Activated naive CD8-positive, alpha-beta T cell treated with anti-CD3 and anti-CD28 coated beads, Interleukin-2, amount 50 U/mL, for 24 hours (primary cell): ENCODE data around the gene NDC1.
A peak's percentile ranks its signal among the peaks of the same experiment; 100 is the strongest.
"Not testable (repeated sequence)": the region's sequence is repeated elsewhere in the genome, so short reads cannot be mapped to it uniquely, and the experiment has no call there.

Source experiments
- ATAC-seq: fragments of 150-1000 bp; cut with Tn5 transposase; one replicate; pipeline ENCODE4 v1.10.0; 2021
- DNase-seq: peaks from one replicate; pipeline ENCODE4 v3.0.0; 2021
- H3K27ac Mint-ChIP-seq: one replicate; pipeline ENCODE4 v1.8.0; 2021; ENCODE audit warnings: mild to moderate bottlenecking, mixed read lengths
- H3K27me3 Mint-ChIP-seq: one replicate; pipeline ENCODE4 v1.8.0; 2021; ENCODE audit warnings: mixed read lengths
- H3K36me3 Mint-ChIP-seq: one replicate; pipeline ENCODE4 v1.8.0; 2021; ENCODE audit warnings: low read depth, mixed read lengths
- H3K4me1 Mint-ChIP-seq: one replicate; pipeline ENCODE4 v1.8.0; 2021; ENCODE audit warnings: mixed read lengths
- H3K4me3 Mint-ChIP-seq: one replicate; pipeline ENCODE4 v1.8.0; 2021; ENCODE audit warnings: mild to moderate bottlenecking, moderate library complexity, mixed read lengths
- H3K9me3 Mint-ChIP-seq: one replicate; pipeline ENCODE4 v1.8.0; 2021; ENCODE audit warnings: mixed read lengths

NDC1 gene

DNA sequence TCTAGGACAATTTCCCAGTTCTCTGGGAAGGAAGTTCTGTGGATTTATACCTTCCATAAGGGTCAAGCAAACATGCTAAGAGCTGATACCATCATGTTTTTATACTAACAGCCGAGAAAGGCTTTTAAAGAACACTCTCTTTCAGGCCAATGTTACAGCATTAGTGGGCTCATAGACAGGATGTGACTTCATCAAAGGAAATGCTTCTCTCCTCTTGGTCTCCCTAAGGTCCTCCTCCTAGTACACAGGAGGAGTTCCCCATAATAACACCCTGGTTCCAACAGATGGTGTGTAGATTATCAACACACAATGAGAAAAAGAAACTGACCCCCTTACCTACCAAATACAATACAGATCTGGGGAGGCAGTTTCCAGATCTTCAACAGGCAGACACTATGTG, 72.4 kb downstream of the NDC1 start:
- H3K4me3 Mint-ChIP-seq = no peak overlapping the region
- DNase-seq = no peak
- peak; percentile 54 for ATAC-seq
- no peaks in the 10 kb centered on the region for H3K27me3 Mint-ChIP-seq
- H3K27ac Mint-ChIP-seq = peak overlapping the region; percentile 47
- peaks cover 21% of the 10 kb centered on the region for H3K4me1 Mint-ChIP-seq
- H3K9me3 Mint-ChIP-seq = no peaks in the 10 kb centered on the region
- H3K36me3 Mint-ChIP-seq = peaks cover 61% of the 10 kb centered on the region

DNA sequence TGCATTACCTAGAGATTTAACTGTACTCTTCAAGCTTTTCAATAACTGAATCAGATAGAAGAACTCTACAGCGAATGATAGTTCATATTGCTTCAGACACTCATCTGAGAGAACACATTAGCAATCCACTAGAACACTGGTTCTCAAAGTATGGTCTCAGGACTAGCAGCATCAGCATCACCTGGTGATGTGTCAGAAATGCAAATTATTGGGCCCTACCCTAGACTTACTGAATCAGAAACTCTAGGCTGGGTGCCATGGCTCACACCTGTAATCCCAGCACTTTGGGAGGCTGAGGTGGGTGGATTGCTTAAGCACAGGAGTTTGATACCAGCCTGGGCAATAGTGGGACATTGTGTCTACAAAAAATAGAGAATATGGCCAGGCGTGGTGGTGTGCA, 74.2 kb downstream of the NDC1 start:
- peaks cover 53% of the 10 kb centered on the region for H3K36me3 Mint-ChIP-seq
- H3K27me3 Mint-ChIP-seq = no peaks in the 10 kb centered on the region
- DNase-seq (no peak), ATAC-seq (no peak)
- H3K9me3 Mint-ChIP-seq = no peaks in the 10 kb centered on the region
- H3K27ac Mint-ChIP-seq = no peak overlapping the region
- H3K4me3 Mint-ChIP-seq = no peak overlapping the region
- H3K4me1 Mint-ChIP-seq = peaks cover 21% of the 10 kb centered on the region

DNA sequence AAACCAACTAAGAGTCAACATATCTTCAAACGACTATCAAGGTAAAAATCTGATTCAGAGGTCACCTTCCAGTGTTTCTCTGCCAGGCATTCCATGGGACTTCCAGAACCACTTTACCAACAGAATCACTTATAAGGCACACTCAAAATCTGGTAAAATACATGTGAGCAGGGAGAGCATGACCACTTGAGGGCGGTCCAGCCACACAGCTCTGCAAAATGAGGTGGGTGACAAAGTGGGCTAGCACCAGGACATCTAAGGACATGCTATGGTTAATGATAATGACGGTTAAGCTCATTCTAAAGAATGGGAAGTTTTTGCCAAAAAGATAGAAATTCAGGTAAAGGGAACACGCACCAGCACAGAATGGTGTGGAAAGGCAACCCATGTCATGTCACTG, 74.6 kb downstream of the NDC1 start:
- H3K4me3 Mint-ChIP-seq = no peak overlapping the region
- no peaks in the 10 kb centered on the region for H3K9me3 Mint-ChIP-seq
- H3K36me3 Mint-ChIP-seq = peaks cover 49% of the 10 kb centered on the region
- H3K27me3 Mint-ChIP-seq = no peaks in the 10 kb centered on the region
- DNase-seq = no peak
- ATAC-seq = no peak
- H3K27ac Mint-ChIP-seq = no peak overlapping the region
- H3K4me1 Mint-ChIP-seq = peaks cover 21% of the 10 kb centered on the region

DNA sequence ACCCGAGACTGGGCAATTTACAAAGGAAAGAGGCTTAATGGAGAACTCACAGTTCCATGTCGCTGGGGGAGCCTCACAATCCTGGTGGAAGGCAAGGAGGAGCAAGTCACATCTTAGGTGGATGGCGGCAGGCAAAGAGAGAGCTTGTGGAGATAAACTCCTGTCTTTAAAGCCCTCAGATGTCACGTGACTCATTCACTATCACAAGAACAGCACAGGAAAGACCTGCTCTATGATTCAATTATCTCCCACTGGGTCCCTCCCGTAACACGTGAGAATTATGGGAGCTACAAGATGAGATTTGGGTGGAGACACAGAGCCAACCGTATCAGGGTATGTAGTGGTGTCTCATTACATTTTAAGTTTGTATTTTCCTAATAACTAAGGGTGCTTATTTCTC, 77.6 kb downstream of the NDC1 start:
- H3K4me1 Mint-ChIP-seq, DNase-seq, ATAC-seq, H3K4me3 Mint-ChIP-seq, H3K9me3 Mint-ChIP-seq, H3K27ac Mint-ChIP-seq, H3K27me3 Mint-ChIP-seq: not testable (repeated sequence)
- H3K36me3 Mint-ChIP-seq = peaks cover 29% of the 10 kb centered on the region

DNA sequence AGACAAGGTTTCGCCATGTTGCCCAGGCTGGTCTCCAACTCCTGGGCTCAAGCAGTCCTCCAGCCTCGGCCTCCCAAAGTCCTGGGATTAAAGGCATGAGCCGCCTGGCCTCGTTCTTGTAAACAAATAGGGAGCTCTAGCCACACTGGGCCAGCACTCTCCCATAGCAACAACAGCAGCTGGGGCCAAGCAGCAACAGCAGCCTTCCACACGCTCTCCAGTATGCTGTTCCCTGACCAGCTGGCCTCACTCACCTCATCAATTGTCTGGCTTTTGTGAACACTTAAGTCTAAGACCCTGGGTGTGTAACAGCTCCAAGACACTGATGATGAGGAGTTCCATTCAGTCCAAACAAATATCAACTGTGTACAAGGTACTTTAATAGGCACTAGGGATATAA, 82.2 kb downstream of the NDC1 start:
- ATAC-seq (no peak), DNase-seq (no peak)
- Mint-ChIP-seq H3K4me3 (no peak overlapping the region), H3K36me3 (peaks cover 6% of the 10 kb centered on the region), H3K9me3 (no peaks in the 10 kb centered on the region), H3K27me3 (no peaks in the 10 kb centered on the region), H3K27ac (no peak overlapping the region), H3K4me1 (peaks cover 7% of the 10 kb centered on the region)

DNA sequence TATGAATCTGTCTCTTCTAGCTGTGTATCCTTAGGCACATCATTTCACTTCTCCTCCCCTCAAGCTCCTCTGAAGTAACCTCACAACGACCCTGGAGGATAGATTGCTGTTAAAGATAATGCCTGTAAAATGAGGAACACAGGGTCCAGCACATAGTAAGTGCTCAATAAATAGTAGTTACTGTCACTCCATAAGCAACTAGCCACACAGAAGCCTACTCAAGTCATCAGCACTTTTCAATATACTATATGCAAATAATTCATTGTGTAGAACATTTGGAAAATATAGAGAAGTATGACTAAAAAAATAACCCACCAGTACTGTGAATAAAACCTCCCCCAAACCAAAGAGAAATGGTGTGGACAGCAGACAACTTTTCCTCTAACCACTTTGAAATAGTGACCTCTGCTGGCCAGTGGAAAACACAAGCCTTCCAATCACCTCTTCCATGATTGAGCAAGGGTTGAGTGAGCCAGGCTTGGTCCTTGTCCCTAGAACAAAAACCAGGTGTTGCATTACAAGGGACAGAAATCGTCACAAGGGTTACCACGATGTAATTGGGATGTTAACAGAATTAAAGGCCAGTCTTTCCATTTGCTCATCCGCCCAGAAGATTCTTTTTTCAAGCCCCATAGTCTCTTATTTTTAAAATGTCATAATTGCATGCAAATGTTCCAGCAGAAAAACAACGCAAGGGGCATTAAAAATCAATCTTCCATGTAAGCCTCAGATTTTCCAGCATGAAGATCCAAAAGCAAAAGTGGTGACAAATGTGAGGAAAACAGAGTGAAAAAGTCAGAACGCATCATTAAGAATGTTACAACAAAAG, 83.4 kb downstream of the NDC1 start:
- no peak overlapping the region for H3K4me3 Mint-ChIP-seq
- DNase-seq = peak; percentile 25
- no peaks in the 10 kb centered on the region for H3K27me3 Mint-ChIP-seq
- ATAC-seq = peak; percentile 57
- H3K36me3 Mint-ChIP-seq = peaks cover 2% of the 10 kb centered on the region
- H3K27ac Mint-ChIP-seq = no peak overlapping the region
- no peaks in the 10 kb centered on the region for H3K9me3 Mint-ChIP-seq
- H3K4me1 Mint-ChIP-seq = peaks cover 7% of the 10 kb centered on the region

DNA sequence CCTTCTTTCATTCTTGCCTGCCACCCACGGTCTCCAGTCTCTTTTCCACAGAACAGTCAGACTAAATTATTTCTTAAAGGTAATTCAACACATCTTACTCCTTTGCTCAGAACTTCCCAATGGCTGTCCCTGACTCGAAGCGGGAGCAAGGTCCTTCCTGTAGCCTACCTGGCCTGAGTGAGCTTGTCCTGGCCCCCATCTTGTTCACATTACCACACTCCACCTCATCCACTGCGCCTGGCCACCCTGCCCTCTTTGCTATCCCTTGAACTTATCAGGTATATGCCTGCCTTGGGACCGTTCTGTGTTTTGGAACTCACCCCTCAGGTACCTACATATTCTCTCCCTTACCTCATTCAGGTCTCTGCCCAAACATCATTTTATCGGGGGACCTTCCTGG, 85.8 kb downstream of the NDC1 start:
- H3K27me3 Mint-ChIP-seq = no peaks in the 10 kb centered on the region
- no peak for ATAC-seq
- no peak for DNase-seq
- H3K27ac Mint-ChIP-seq = no peak overlapping the region
- peaks cover 2% of the 10 kb centered on the region for H3K36me3 Mint-ChIP-seq
- H3K4me3 Mint-ChIP-seq = no peak overlapping the region
- no peaks in the 10 kb centered on the region for H3K9me3 Mint-ChIP-seq
- H3K4me1 Mint-ChIP-seq = peaks cover 7% of the 10 kb centered on the region

DNA sequence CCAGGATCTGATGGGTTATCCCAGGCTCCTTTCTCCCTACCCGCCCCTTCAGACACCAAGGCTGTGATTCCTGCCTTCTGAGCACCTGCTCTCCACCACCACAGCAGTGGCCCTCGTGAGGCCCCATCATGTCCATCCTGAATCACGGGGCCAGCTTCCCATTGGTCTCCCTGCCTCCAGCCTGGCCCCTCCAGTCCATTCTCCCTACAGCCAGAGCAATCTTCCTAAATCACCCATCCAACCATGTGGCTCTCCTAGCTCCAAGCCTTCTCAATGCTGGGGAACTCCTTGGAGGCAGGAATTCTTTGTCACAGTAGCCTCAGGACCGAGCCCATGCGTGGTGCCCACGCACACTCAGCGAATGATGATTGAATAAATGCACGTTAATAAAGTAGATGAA, 90.3 kb downstream of the NDC1 start:
- peaks cover 8% of the 10 kb centered on the region for H3K9me3 Mint-ChIP-seq
- DNase-seq (no peak), ATAC-seq (no peak)
- H3K36me3 Mint-ChIP-seq = no peaks in the 10 kb centered on the region
- no peak overlapping the region for H3K4me3 Mint-ChIP-seq
- H3K27me3 Mint-ChIP-seq = peaks cover 13% of the 10 kb centered on the region
- H3K4me1 Mint-ChIP-seq = peaks cover 7% of the 10 kb centered on the region
- no peak overlapping the region for H3K27ac Mint-ChIP-seq

DNA sequence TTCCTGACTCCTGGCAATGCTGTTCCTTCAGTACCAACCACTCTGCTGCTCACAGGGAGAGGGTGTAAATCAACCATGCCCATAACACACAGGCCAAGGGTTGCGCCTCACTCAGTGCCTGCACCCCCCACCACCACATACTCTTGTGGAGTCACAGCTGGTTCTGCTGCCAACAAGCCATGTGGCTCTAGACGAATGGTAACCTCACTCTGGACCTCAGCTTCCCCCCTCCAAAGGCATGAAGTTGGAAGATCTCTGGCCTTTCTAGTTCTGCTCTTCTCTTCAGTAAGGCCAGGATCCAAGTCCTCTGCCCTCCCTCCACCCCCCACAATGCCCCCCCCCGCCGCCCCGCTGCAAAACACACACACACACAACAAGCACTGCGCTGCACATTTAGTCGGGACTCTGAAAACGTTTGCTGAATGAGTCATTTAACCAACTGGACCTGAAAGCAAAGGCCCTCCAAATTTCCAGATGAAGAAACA, 97.4 kb downstream of the NDC1 start:
- Mint-ChIP-seq H3K27me3 (peaks cover 54% of the 10 kb centered on the region), H3K27ac (no peak overlapping the region), H3K36me3 (no peaks in the 10 kb centered on the region), H3K9me3 (peaks cover 15% of the 10 kb centered on the region), H3K4me3 (no peak overlapping the region), H3K4me1 (peaks cover 2% of the 10 kb centered on the region)
- no peak for ATAC-seq
- DNase-seq = no peak

DNA sequence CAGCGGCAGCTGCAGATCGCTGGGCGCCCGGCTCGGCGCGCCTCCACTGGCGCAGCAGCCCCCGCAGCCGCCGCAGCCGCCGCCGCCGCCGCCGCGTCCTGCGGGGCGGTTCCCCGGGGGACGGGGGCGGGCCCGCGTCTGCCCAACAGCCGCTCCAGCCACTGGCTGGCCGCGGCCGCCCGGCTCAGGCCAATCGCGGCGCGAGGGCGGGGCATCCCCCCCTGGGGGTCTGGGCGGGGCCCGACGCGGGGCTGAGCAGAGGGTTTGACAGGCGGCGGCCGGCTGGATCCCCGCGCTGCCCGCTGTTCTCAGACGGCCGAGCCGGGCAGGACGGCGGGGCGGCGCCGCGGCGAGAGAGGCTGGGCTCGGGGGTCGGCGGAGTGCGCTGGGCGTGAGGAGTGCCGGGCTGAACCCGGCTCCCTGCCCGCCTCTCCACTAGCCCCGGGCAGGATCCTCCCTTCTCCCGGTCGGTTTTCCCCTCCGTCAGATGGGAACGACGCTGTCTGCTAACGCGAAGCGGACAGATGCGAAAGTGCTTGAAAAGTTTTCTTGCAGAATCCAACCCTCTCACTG, 98.9 kb downstream of the NDC1 start, which contains the start of gene GLIS1:
GLIS1 (minus strand) TSS at position 56 of the 573 bp plus-strand sequence. CDS start 1,100 bp downstream, outside the sequence.
- H3K4me1 Mint-ChIP-seq = peaks cover 2% of the 10 kb centered on the region
- peak; percentile 92 for ATAC-seq
- peak; percentile 69 for DNase-seq
- H3K9me3 Mint-ChIP-seq = peaks cover 15% of the 10 kb centered on the region
- peak within 1 kb of the TSS; percentile 43 for H3K4me3 Mint-ChIP-seq
- no peak within 1 kb of the TSS for H3K27ac Mint-ChIP-seq
- peaks cover 56% of the 10 kb centered on the region for H3K27me3 Mint-ChIP-seq
- H3K36me3 Mint-ChIP-seq = no peaks in the 10 kb centered on the region

DNA sequence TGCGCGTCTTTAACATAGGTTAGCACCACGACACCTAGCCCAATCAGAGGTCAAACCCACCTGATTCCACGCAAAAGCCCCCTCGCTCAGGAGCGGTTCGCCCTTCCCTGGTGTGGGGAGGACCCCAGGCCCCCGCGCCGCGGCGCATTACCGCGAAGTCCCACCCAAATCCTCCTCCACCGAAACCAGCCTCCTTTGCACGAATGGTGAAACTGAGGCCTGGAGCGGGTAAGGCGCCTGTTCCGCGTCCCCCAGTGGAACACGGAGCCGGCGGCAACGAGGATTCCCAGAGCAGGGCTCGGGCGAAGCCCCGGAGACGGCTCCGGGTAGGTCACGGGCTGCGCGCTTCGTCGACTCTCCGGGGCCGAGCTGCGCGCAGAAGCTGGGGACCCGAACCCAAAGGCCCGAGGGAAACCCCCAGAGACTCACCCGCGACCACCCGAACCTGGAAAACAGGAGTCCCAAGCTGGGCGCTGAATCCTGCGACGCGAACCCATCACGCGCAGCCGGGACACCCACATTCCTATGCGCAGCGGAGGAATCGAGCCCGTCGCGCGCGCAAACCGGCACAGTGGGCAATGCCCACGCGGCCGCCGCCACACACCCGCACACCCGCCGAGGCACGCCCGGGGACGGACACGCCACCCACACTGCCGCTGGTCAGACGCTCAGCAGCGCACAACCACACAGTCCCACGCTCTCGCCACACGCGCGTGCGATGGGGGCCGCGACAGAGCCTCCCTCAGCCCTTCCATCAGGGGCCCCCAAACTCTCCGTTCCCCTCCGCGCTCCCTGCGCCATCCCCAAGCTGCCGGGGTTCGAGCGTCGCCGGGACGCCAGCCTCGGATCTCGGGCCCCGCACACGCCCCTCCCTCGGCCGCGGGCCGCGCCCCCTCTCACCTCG, 99.6 kb downstream of the NDC1 start:
- Mint-ChIP-seq H3K9me3 (peaks cover 14% of the 10 kb centered on the region), H3K27ac (no peak overlapping the region), H3K4me1 (peaks cover 2% of the 10 kb centered on the region), H3K4me3 (peak overlapping the region; percentile 34), H3K36me3 (no peaks in the 10 kb centered on the region), H3K27me3 (peaks cover 57% of the 10 kb centered on the region)
- peak; percentile 9 for DNase-seq
- ATAC-seq = no peak

DNA sequence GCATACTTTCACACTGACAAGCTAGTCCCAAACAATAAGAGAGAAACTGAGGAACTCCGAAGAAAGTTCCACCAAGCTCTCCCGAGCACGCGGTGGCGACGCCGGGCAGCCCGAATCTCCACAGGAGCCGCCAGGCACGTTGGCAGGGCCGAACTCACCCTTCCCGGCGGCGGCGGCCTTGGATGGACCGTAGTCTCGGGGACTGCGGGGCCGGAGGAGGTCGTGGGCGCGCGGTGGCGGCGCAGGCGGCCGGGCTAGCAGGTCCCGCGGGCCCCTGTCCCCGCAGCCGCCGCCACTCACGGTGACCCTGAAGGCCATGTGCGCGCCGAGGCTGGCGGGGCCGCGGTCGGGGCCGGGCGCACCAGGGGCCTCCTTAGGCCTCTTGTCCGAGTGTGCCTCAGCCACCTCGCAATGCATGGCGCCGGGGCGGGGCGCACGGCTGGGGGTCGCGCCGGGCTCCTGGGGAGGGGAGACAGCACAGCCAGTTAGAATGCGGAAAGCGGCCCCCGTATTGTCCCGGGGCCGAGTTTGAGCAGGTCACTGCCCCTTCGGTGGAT, 100.4 kb downstream of the NDC1 start:
- H3K4me1 Mint-ChIP-seq = peaks cover 2% of the 10 kb centered on the region
- H3K36me3 Mint-ChIP-seq = no peaks in the 10 kb centered on the region
- DNase-seq (no peak), ATAC-seq (no peak)
- H3K9me3 Mint-ChIP-seq = peaks cover 7% of the 10 kb centered on the region
- no peak overlapping the region for H3K27ac Mint-ChIP-seq
- peak overlapping the region; percentile 19 for H3K4me3 Mint-ChIP-seq
- H3K27me3 Mint-ChIP-seq = peaks cover 56% of the 10 kb centered on the region

DNA sequence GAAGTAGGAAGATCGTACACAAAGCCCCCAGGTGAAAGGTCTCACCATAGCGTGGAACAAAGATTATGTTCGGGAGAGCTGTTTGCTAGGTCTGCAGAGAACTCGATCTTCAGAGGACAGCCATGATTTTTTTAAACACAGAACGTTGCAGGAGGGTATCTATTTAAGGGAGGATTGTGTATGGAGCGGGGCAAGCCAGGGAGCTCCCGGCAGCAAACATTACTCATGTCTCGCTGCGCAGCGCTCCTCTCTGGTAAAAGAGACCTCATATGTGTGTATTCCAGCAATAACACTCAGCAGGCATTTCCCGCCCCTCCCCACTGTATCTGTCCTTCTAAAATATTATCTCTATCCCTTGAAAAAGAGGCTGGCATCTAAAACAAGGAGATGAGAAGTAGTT, 101.8 kb downstream of the NDC1 start:
- Mint-ChIP-seq H3K9me3 (no peaks in the 10 kb centered on the region), H3K36me3 (no peaks in the 10 kb centered on the region), H3K4me3 (no peak overlapping the region), H3K27me3 (peaks cover 55% of the 10 kb centered on the region), H3K4me1 (peaks cover 2% of the 10 kb centered on the region), H3K27ac (no peak overlapping the region)
- no peak for ATAC-seq
- no peak for DNase-seq

DNA sequence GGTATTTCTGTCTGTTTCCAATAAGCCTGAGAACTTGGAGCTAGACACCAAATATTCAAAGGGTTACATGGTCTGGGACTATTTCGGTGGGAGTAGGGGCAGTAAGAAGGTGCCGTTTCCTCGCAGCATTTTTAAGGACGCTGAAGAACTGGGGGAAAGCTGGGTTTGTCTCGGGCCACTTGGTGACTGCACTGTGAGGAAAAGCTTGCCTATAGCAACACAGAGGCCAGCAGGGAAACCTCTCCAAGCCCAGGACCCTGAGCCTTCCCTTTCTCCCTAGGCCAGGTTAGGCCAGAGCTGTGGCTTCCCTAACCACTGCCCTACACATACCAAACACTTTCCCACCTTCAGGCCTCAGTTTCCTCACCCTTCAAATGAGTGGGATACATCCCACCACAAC, 102.4 kb downstream of the NDC1 start:
- no peaks in the 10 kb centered on the region for H3K36me3 Mint-ChIP-seq
- no peaks in the 10 kb centered on the region for H3K9me3 Mint-ChIP-seq
- H3K4me3 Mint-ChIP-seq = no peak overlapping the region
- ATAC-seq = no peak
- H3K4me1 Mint-ChIP-seq = peaks cover 2% of the 10 kb centered on the region
- no peak for DNase-seq
- H3K27me3 Mint-ChIP-seq = peaks cover 52% of the 10 kb centered on the region
- H3K27ac Mint-ChIP-seq = no peak overlapping the region
